ENCODE results near the gene AP1S3. TPM values are rescaled to one million over a fixed set of nuclear protein-coding genes. Genes with fewer than 3 reads are reported as not detected.
"Not testable (repeated sequence)": the region's sequence is repeated elsewhere in the genome, so short reads cannot be mapped to it uniquely, and the experiment has no call there.

AP1S3 gene
- total RNA-seq, 1 experiment from 2014 or later: 1.8 TPM

- DNase-seq (ENCODE audit: low read depth): no peak
Observed at GRCh38 chr2:223801736-223802135, 35.6 kb downstream of the AP1S3 start.

- no peak for DNase-seq (ENCODE audit: low read depth)
Observed at GRCh38 chr2:223800908-223801307, 36.5 kb downstream of the AP1S3 start.

- peak; percentile 56 for DNase-seq (ENCODE audit: low read depth)
Observed at GRCh38 chr2:223797811-223798721, 39.3 kb downstream of the AP1S3 start.

- peak; percentile 56 for DNase-seq (ENCODE audit: low read depth)
Observed at GRCh38 chr2:223797037-223797436, 40.3 kb downstream of the AP1S3 start.

GRCh38 chr2:223789423-223789822 lies 48.0 kb downstream of the AP1S3 start:
- no peak for DNase-seq (ENCODE audit: low read depth)

- no peak for DNase-seq (ENCODE audit: low read depth)
Observed at GRCh38 chr2:223788826-223789225, 48.6 kb downstream of the AP1S3 start.

- DNase-seq (ENCODE audit: low read depth): not testable (repeated sequence)
Observed at GRCh38 chr2:223788106-223788505, 49.3 kb downstream of the AP1S3 start.

- no peak for DNase-seq (ENCODE audit: low read depth)
Observed at GRCh38 chr2:223787358-223787757, 50.0 kb downstream of the AP1S3 start.

GRCh38 chr2:223786943-223787342 lies 50.4 kb downstream of the AP1S3 start:
- no peak for DNase-seq (ENCODE audit: low read depth)

GRCh38 chr2:223786236-223786635 lies 51.1 kb downstream of the AP1S3 start:
- DNase-seq (ENCODE audit: low read depth): no peak

- DNase-seq (ENCODE audit: low read depth): no peak
Observed at GRCh38 chr2:223784221-223784772, 53.1 kb downstream of the AP1S3 start.

GRCh38 chr2:223782629-223783028 lies 54.8 kb downstream of the AP1S3 start:
- DNase-seq (ENCODE audit: low read depth): no peak

GRCh38 chr2:223781560-223781959 lies 55.8 kb downstream of the AP1S3 start:
- DNase-seq (ENCODE audit: low read depth): no peak

GRCh38 chr2:223779877-223780276 lies 57.5 kb downstream of the AP1S3 start:
- DNase-seq (ENCODE audit: low read depth): peak; percentile 55

GRCh38 chr2:223774193-223774592 lies 63.2 kb downstream of the AP1S3 start:
- no peak for DNase-seq (ENCODE audit: low read depth)

- DNase-seq (ENCODE audit: low read depth): no peak
Observed at GRCh38 chr2:223772363-223772762, 65.0 kb downstream of the AP1S3 start.

GRCh38 chr2:223771475-223771874 lies 65.9 kb downstream of the AP1S3 start:
- DNase-seq (ENCODE audit: low read depth): no peak

- no peak for DNase-seq (ENCODE audit: low read depth)
Observed at GRCh38 chr2:223768179-223768578, 69.2 kb downstream of the AP1S3 start.

GRCh38 chr2:223767341-223767740 lies 70.0 kb downstream of the AP1S3 start:
- DNase-seq (ENCODE audit: low read depth): no peak

GRCh38 chr2:223765221-223765785 lies 72.1 kb downstream of the AP1S3 start:
- no peak for DNase-seq (ENCODE audit: low read depth)

- no peak for DNase-seq (ENCODE audit: low read depth)
Observed at GRCh38 chr2:223764796-223765195, 72.6 kb downstream of the AP1S3 start.

GRCh38 chr2:223762853-223763252 lies 74.5 kb downstream of the AP1S3 start:
- DNase-seq (ENCODE audit: low read depth): no peak

GRCh38 chr2:223761746-223762145 lies 75.6 kb downstream of the AP1S3 start:
- not testable (repeated sequence) for DNase-seq (ENCODE audit: low read depth)
